ENCODE measurements around the gene EIF4G1.
"Not testable (repeated sequence)": the region's sequence is repeated elsewhere in the genome, so short reads cannot be mapped to it uniquely, and the experiment has no call there.

The EIF4G1 gene

GRCh38 chr3:184334470-184335158, 20.2 kb downstream of the EIF4G1 start:
- Histone ChIP-seq H3K4me3 (no peak overlapping the region), H3K4me1 (no peaks in the 10 kb centered on the region), H3K27me3 (ENCODE audit: low read depth) (no peaks in the 10 kb centered on the region), H3K9me3 (no peaks in the 10 kb centered on the region), H3K36me3 (replicated peaks) (peaks cover 63% of the 10 kb centered on the region)
- DNase-seq (ENCODE audit: low spot score in 2 of 2) = no peak
- in situ Hi-C loops (cut with MboI; ENCODE audit: low sequenced_read_pairs) = no loop called here

- no peaks in the 10 kb centered on the region for H3K4me1 ChIP-seq
- H3K9me3 ChIP-seq = no peaks in the 10 kb centered on the region
- peaks cover 57% of the 10 kb centered on the region for H3K36me3 ChIP-seq (replicated peaks)
- no peak for DNase-seq (ENCODE audit: low spot score in 2 of 2)
- H3K4me3 ChIP-seq = no peak overlapping the region
- in situ Hi-C loops (cut with MboI; ENCODE audit: low sequenced_read_pairs) = no loop called here
- no peaks in the 10 kb centered on the region for H3K27me3 ChIP-seq (ENCODE audit: low read depth)
Measured at GRCh38 chr3:184335291-184335660, 20.9 kb downstream of the EIF4G1 start.

GRCh38 chr3:184335661-184336546, 21.5 kb downstream of the EIF4G1 start:
- DNase-seq (ENCODE audit: low spot score in 2 of 2) = no peak
- H3K4me1 ChIP-seq = no peaks in the 10 kb centered on the region
- no peaks in the 10 kb centered on the region for H3K9me3 ChIP-seq
- peaks cover 51% of the 10 kb centered on the region for H3K36me3 ChIP-seq (replicated peaks)
- in situ Hi-C loops (cut with MboI; ENCODE audit: low sequenced_read_pairs) = no loop called here
- H3K4me3 ChIP-seq = no peak overlapping the region
- no peaks in the 10 kb centered on the region for H3K27me3 ChIP-seq (ENCODE audit: low read depth)

- H3K4me1 ChIP-seq = no peaks in the 10 kb centered on the region
- in situ Hi-C loops (cut with MboI; ENCODE audit: low sequenced_read_pairs) = no loop called here
- H3K27me3 ChIP-seq (ENCODE audit: low read depth) = no peaks in the 10 kb centered on the region
- H3K36me3 ChIP-seq (replicated peaks) = peaks cover 42% of the 10 kb centered on the region
- H3K4me3 ChIP-seq = no peak overlapping the region
- no peak for DNase-seq (ENCODE audit: low spot score in 2 of 2)
- H3K9me3 ChIP-seq = no peaks in the 10 kb centered on the region
Measured at GRCh38 chr3:184336547-184337398, 22.4 kb downstream of the EIF4G1 start.

GRCh38 chr3:184337399-184337714, 23.0 kb downstream of the EIF4G1 start, which contains the start of gene FAM131A:
Gene FAM131A (plus strand): TSS chr3:184337600. CDS start chr3:184337631, 31 bp downstream.
- peaks cover 36% of the 10 kb centered on the region for H3K36me3 ChIP-seq (replicated peaks)
- no peaks in the 10 kb centered on the region for H3K4me1 ChIP-seq
- no peak for DNase-seq (ENCODE audit: low spot score in 2 of 2)
- H3K9me3 ChIP-seq = no peaks in the 10 kb centered on the region
- in situ Hi-C loops (cut with MboI; ENCODE audit: low sequenced_read_pairs) = no loop called here
- no peaks in the 10 kb centered on the region for H3K27me3 ChIP-seq (ENCODE audit: low read depth)
- H3K4me3 ChIP-seq = no peak within 1 kb of the TSS

GRCh38 chr3:184337981-184338380, 23.6 kb downstream of the EIF4G1 start:
- in situ Hi-C loops (cut with MboI; ENCODE audit: low sequenced_read_pairs) = no loop called here
- no peaks in the 10 kb centered on the region for H3K27me3 ChIP-seq (ENCODE audit: low read depth)

GRCh38 chr3:184338511-184338945, 24.1 kb downstream of the EIF4G1 start:
- H3K4me3 ChIP-seq = no peak overlapping the region
- peaks cover 24% of the 10 kb centered on the region for H3K36me3 ChIP-seq (replicated peaks)
- no peaks in the 10 kb centered on the region for H3K27me3 ChIP-seq (ENCODE audit: low read depth)
- H3K4me1 ChIP-seq = no peaks in the 10 kb centered on the region
- no peak for DNase-seq (ENCODE audit: low spot score in 2 of 2)
- H3K9me3 ChIP-seq = no peaks in the 10 kb centered on the region
- in situ Hi-C loops (cut with MboI; ENCODE audit: low sequenced_read_pairs) = no loop called here

More at GRCh38 chr3:184337981-184338380, 23.6 kb downstream of the EIF4G1 start:
- Histone ChIP-seq H3K4me1 (no peaks in the 10 kb centered on the region), H3K9me3 (no peaks in the 10 kb centered on the region), H3K4me3 (no peak overlapping the region), H3K36me3 (replicated peaks) (peaks cover 30% of the 10 kb centered on the region)
- no peak for DNase-seq (ENCODE audit: low spot score in 2 of 2)

GRCh38 chr3:184339001-184339400, 24.6 kb downstream of the EIF4G1 start:
- peaks cover 20% of the 10 kb centered on the region for H3K36me3 ChIP-seq (replicated peaks)
- H3K27me3 ChIP-seq (ENCODE audit: low read depth) = no peaks in the 10 kb centered on the region
- in situ Hi-C loops (cut with MboI; ENCODE audit: low sequenced_read_pairs) = no loop called here
- H3K4me3 ChIP-seq = no peak overlapping the region
- H3K4me1 ChIP-seq = no peaks in the 10 kb centered on the region
- no peaks in the 10 kb centered on the region for H3K9me3 ChIP-seq
- no peak for DNase-seq (ENCODE audit: low spot score in 2 of 2)

GRCh38 chr3:184339451-184340135, 25.2 kb downstream of the EIF4G1 start:
- H3K4me1 ChIP-seq; DNase-seq (ENCODE audit: low spot score in 2 of 2); in situ Hi-C loops (cut with MboI; ENCODE audit: low sequenced_read_pairs); H3K27me3 ChIP-seq (ENCODE audit: low read depth); H3K4me3 ChIP-seq; H3K9me3 ChIP-seq: not testable (repeated sequence)
- H3K36me3 ChIP-seq (replicated peaks) = peaks cover 14% of the 10 kb centered on the region

- in situ Hi-C loops (cut with MboI; ENCODE audit: low sequenced_read_pairs) = no loop called here
- H3K36me3 ChIP-seq (replicated peaks) = peaks cover 2% of the 10 kb centered on the region; the same call in 1 of the 2 replicates
- no peak for DNase-seq (ENCODE audit: low spot score in 2 of 2)
- no peaks in the 10 kb centered on the region for H3K27me3 ChIP-seq (ENCODE audit: low read depth)
- H3K4me3 ChIP-seq = no peak overlapping the region
- H3K9me3 ChIP-seq = no peaks in the 10 kb centered on the region
- H3K4me1 ChIP-seq = peaks cover 3% of the 10 kb centered on the region; the same call in 1 of the 2 replicates
Measured at GRCh38 chr3:184341925-184342324, 27.5 kb downstream of the EIF4G1 start.

- DNase-seq (ENCODE audit: low spot score in 2 of 2) = no peak
- Histone ChIP-seq H3K4me3 (no peak overlapping the region), H3K4me1 (peaks cover 3% of the 10 kb centered on the region; the same call in 1 of the 2 replicates), H3K27me3 (ENCODE audit: low read depth) (no peaks in the 10 kb centered on the region), H3K36me3 (replicated peaks) (peaks cover 6% of the 10 kb centered on the region; the same call in 1 of the 2 replicates), H3K9me3 (no peaks in the 10 kb centered on the region)
- in situ Hi-C loops (cut with MboI; ENCODE audit: low sequenced_read_pairs) = no loop called here
Measured at GRCh38 chr3:184343200-184343876, 28.9 kb downstream of the EIF4G1 start.

GRCh38 chr3:184344579-184345316, 30.3 kb downstream of the EIF4G1 start:
- peaks cover 6% of the 10 kb centered on the region; the same call in 1 of the 2 replicates for H3K36me3 ChIP-seq (replicated peaks)
- no peak for DNase-seq (ENCODE audit: low spot score in 2 of 2)
- no peaks in the 10 kb centered on the region for H3K9me3 ChIP-seq
- H3K4me1 ChIP-seq = peaks cover 3% of the 10 kb centered on the region; the same call in 1 of the 2 replicates
- no peaks in the 10 kb centered on the region for H3K27me3 ChIP-seq (ENCODE audit: low read depth)
- no peak overlapping the region for H3K4me3 ChIP-seq
- in situ Hi-C loops (cut with MboI; ENCODE audit: low sequenced_read_pairs) = no loop called here

Measured in HAP-1 (cell line).